H1 (cell line): Measurements from ENCODE around the gene NUP50. TPM values are rescaled to one million over a fixed set of nuclear protein-coding genes. Genes with fewer than 3 reads are reported as not detected.

Source experiments
- CTCF ChIA-PET: fragments of 300-600 bp; sonication (Branson Sonifier 250); formaldehyde crosslinking; loops from one replicate; lab custom pipeline; 2021; ENCODE audit not compliant: partially characterized antibody; lab: Charles Lee
- POLR2A ChIA-PET: fragments of 300-600 bp; sonication (Branson Sonifier 250); formaldehyde crosslinking; loops from one replicate; lab custom pipeline; 2021; ENCODE audit warnings: inconsistent platforms; ENCODE audit not compliant: partially characterized antibody; lab: Charles Lee
- DNase-seq, 2 experiments: peaks; one replicate each; pipeline versions ENCODE4 v3.0.0 to v3.0.0-alpha.2; 2010 to 2022; ENCODE audit warnings: low spot score in 2 of 2, low read depth in 1 of 2, mixed read lengths in 1 of 2
- FAIRE-seq: peaks from 2 replicates; lab custom pipeline; 2011; peaks lifted over from hg19 to GRCh38; lab: Jason Lieb, UNC
- H2AFZ ChIP-seq: 2 replicates; pipeline ENCODE4 v1.8.1; 2012; ENCODE audit warnings: low read length, inconsistent platforms
- H2AK5ac ChIP-seq: 2 replicates; pipeline ENCODE4 v1.6.1; 2013; ENCODE audit warnings: low read depth, low read length
- H2BK120ac ChIP-seq: replicated peaks from 2 replicates; pipeline ENCODE3; 2013; ENCODE audit warnings: low read depth, low read length, inconsistent platforms
- H2BK12ac ChIP-seq: 2 replicates; pipeline ENCODE4 v1.6.1; 2013; ENCODE audit warnings: low read depth, low read length
- H2BK15ac ChIP-seq: 2 replicates; pipeline ENCODE4 v1.6.1; 2013; ENCODE audit warnings: low read length
- H2BK20ac ChIP-seq: 2 replicates; pipeline ENCODE4 v1.6.1; 2013; ENCODE audit warnings: low read length
- H2BK5ac ChIP-seq: 2 replicates; pipeline ENCODE4 v1.6.1; 2013; ENCODE audit warnings: low read depth, low read length
- H3K14ac ChIP-seq: 2 replicates; pipeline ENCODE4 v1.6.1; 2013; ENCODE audit warnings: inconsistent platforms; ENCODE audit not compliant: insufficient read length
- H3K18ac ChIP-seq: 2 replicates; pipeline ENCODE4 v1.6.1; 2013; ENCODE audit warnings: low read length; ENCODE audit errors: extremely low read depth
- H3K23ac ChIP-seq: 2 replicates; pipeline ENCODE4 v1.6.1; 2013; ENCODE audit warnings: inconsistent platforms; ENCODE audit not compliant: insufficient read length
- H3K23me2 ChIP-seq: 2 replicates; pipeline ENCODE4 v1.6.1; 2013; ENCODE audit warnings: low read depth, low read length
- H3K27ac ChIP-seq: 2 replicates; pipeline ENCODE4 v1.6.1; 2011; ENCODE audit warnings: low read depth, low read length, inconsistent platforms
- H3K27me3 ChIP-seq, 4 experiments: replicated peaks in 1 of 4; 1 replicate in 1 of 4; 2 replicates in 3 of 4; pipeline versions ENCODE4 v1.6.1 to v1.8.1; 2011 to 2013; ENCODE audit warnings: low read length in 3 of 4, mild to moderate bottlenecking in 3 of 4, inconsistent platforms in 2 of 4, mixed read lengths in 2 of 4, moderate library complexity in 1 of 4; ENCODE audit not compliant: control insufficient read depth in 3 of 4, insufficient read depth in 3 of 4; ENCODE audit errors: extremely low read depth in 1 of 4
- H3K36me3 ChIP-seq, 4 experiments: 2 replicates each; pipeline versions ENCODE4 v1.6.1 to v1.8.1; 2011 to 2013; ENCODE audit warnings: mild to moderate bottlenecking in 4 of 4, low read length in 3 of 4, moderate library complexity in 2 of 4, control low read depth in 1 of 4, inconsistent platforms in 1 of 4; ENCODE audit not compliant: insufficient read depth in 4 of 4, control insufficient read depth in 2 of 4
- H3K4ac ChIP-seq: replicated peaks from 2 replicates; pipeline ENCODE3; 2013; ENCODE audit warnings: low read length, low read depth, mixed read lengths, inconsistent platforms; ENCODE audit not compliant: insufficient read length
- H3K4me1 ChIP-seq, 4 experiments: replicated peaks in 1 of 4; 1 replicate in 1 of 4; 2 replicates in 3 of 4; pipeline versions ENCODE4 v1.6.1 to v1.8.1; 2011 to 2013; ENCODE audit warnings: low read length in 3 of 4, inconsistent platforms in 2 of 4, mixed read lengths in 1 of 4; ENCODE audit not compliant: insufficient read depth in 4 of 4, control insufficient read depth in 3 of 4
- H3K4me2 ChIP-seq, 2 experiments: 2 replicates each; pipeline versions ENCODE4 v1.6.1 to v1.8.1; 2011 to 2013; ENCODE audit warnings: low read depth in 2 of 2, low read length in 2 of 2, control low read depth in 1 of 2, inconsistent platforms in 1 of 2, mild to moderate bottlenecking in 1 of 2; ENCODE audit not compliant: insufficient read depth in 1 of 2
- H3K4me3 ChIP-seq, 4 experiments: fragments of 200-600, 300-600 bp in 1 of 4; sonication (generic), shearing (Covaris generic), sonication (Bioruptor Twin) in 1 of 4; 2 replicates each; pipeline versions ENCODE4 v1.5.1 to v1.8.1; 2011 to 2016; ENCODE audit warnings: low read length in 4 of 4, low read depth in 3 of 4, control low read depth in 2 of 4, inconsistent platforms in 2 of 4, mild to moderate bottlenecking in 2 of 4, mixed read lengths in 1 of 4, moderate library complexity in 1 of 4; ENCODE audit not compliant: insufficient read depth in 2 of 4; ENCODE audit errors: extremely low read depth in 1 of 4
- H3K56ac ChIP-seq: replicated peaks from 2 replicates; pipeline ENCODE3; 2013; ENCODE audit warnings: low read depth, mild to moderate bottlenecking, mixed read lengths, low read length, inconsistent platforms; ENCODE audit not compliant: insufficient read length
- H3K79me1 ChIP-seq: 2 replicates; pipeline ENCODE4 v1.6.1; 2013; ENCODE audit warnings: low read depth, low read length, control low read depth
- H3K79me2 ChIP-seq, 2 experiments: 2 replicates each; pipeline versions ENCODE4 v1.6.1 to v1.8.1; 2012 to 2013; ENCODE audit warnings: low read length in 2 of 2, mild to moderate bottlenecking in 2 of 2, inconsistent platforms in 1 of 2; ENCODE audit not compliant: insufficient read depth in 2 of 2, control insufficient read depth in 1 of 2
- H3K9ac ChIP-seq, 4 experiments: replicated peaks in 1 of 4; 1 replicate in 1 of 4; 2 replicates in 3 of 4; pipeline versions ENCODE4 v1.6.1 to v1.8.1; 2011 to 2013; ENCODE audit warnings: low read depth in 3 of 4, low read length in 3 of 4, control low read depth in 2 of 4, mild to moderate bottlenecking in 2 of 4, moderate library complexity in 2 of 4, inconsistent platforms in 1 of 4; ENCODE audit errors: extremely low read depth in 1 of 4
- H3K9me3 ChIP-seq, 2 experiments: 2 replicates each; pipeline versions ENCODE4 v1.6.1 to v1.8.1; 2012 to 2013; ENCODE audit warnings: mild to moderate bottlenecking in 2 of 2, moderate library complexity in 2 of 2, control low read depth in 1 of 2, inconsistent platforms in 1 of 2, low read depth in 1 of 2, low read length in 1 of 2, mixed read lengths in 1 of 2; ENCODE audit not compliant: insufficient read depth in 2 of 2
- H4K20me1 ChIP-seq, 2 experiments: replicated peaks in 1 of 2; 2 replicates each; pipeline versions ENCODE3 to v1.8.1; 2011 to 2013; ENCODE audit warnings: inconsistent platforms in 2 of 2, low read length in 2 of 2, mild to moderate bottlenecking in 1 of 2; ENCODE audit not compliant: insufficient read depth in 2 of 2, control insufficient read depth in 1 of 2
- H4K5ac ChIP-seq: 2 replicates; pipeline ENCODE4 v1.6.1; 2013; ENCODE audit warnings: low read length, low read depth, mixed read lengths, inconsistent platforms; ENCODE audit not compliant: insufficient read length
- H4K8ac ChIP-seq: 2 replicates; pipeline ENCODE4 v1.8.0; 2013; ENCODE audit warnings: mild to moderate bottlenecking, moderate library complexity, low read length, inconsistent platforms; ENCODE audit not compliant: insufficient read depth; ENCODE audit errors: extremely low read depth
- H4K91ac ChIP-seq: replicated peaks from 2 replicates; pipeline ENCODE3; 2013; ENCODE audit warnings: low read length, mixed read lengths, inconsistent platforms; ENCODE audit not compliant: insufficient read length
- CREB1 ChIP-seq: IDR thresholded peaks from 2 replicates; pipeline ENCODE4 v1.6.1; 2012; ENCODE audit warnings: inconsistent platforms
- HDAC6 ChIP-seq: IDR thresholded peaks from one replicate; pipeline ENCODE4 v1.7.1; 2012; ENCODE audit warnings: low read depth, mild to moderate bottlenecking, inconsistent platforms, low read length, moderate library complexity
- PHF8 ChIP-seq: fragments of 200-600 bp; sonication (generic); conservative IDR thresholded peaks from 2 replicates; pipeline ENCODE4 v1.7.1; 2012; ENCODE audit warnings: low read depth, mild to moderate bottlenecking, inconsistent platforms, low read length, moderate library complexity
- POU5F1 ChIP-seq: IDR thresholded peaks from 2 replicates; pipeline ENCODE4 v1.6.1; 2011; ENCODE audit warnings: low read depth, mild to moderate bottlenecking, low read length, moderate library complexity
- SAP30 ChIP-seq: fragments of 300-600 bp; sonication (generic); IDR thresholded peaks from 2 replicates; pipeline ENCODE4 v1.7.1; 2012; ENCODE audit warnings: low read length, moderate library complexity, mild to moderate bottlenecking, inconsistent platforms; ENCODE audit not compliant: insufficient read depth, insufficient replicate concordance
- USF2 ChIP-seq: IDR thresholded peaks from 2 replicates; pipeline ENCODE4 v1.6.1; 2011; ENCODE audit warnings: low read length, improper control_type of control experiment
- WGBS, 2 experiments: shearing (Covaris generic) in 1 of 2; methylation state at CpG; one replicate each; pipeline versions ENCODE4 v1.1.6 to v1.1.7; 2013 to 2015; ENCODE audit warnings: low lambda C conversion rate in 2 of 2, mixed read lengths in 2 of 2, inconsistent platforms in 1 of 2, low coverage in 1 of 2, missing lambda C conversion rate in 1 of 2; ENCODE audit not compliant: insufficient replicate concordance in 2 of 2, insufficient coverage in 1 of 2, insufficient read length in 1 of 2; ENCODE audit errors: extremely low coverage in 1 of 2, missing lambda C conversion rate in 1 of 2; 5-methylcytosine and 5-hydroxymethylcytosine counted together
- polyA plus RNA-seq, 7 experiments: library from polyadenylated mRNA; depleted of rRNA in 3 of 7; stranded (reverse) in 5 of 7; unstranded in 2 of 7; fragments of >200 nt in 5 of 7; fragments of 200-250 nt in 2 of 7; gene quantifications; 1 replicate in 5 of 7; 2 replicates in 1 of 7; 4 replicates in 1 of 7; pipeline versions ENCODE4 v1.2.1 to v1.2.3, GENCODE V29; 2011 to 2013; ENCODE audit warnings: missing spikeins in 2 of 7, mixed read lengths in 2 of 7
- total RNA-seq: library from RNA; stranded (reverse); fragmentation: NEBNext Ultra II Directional; extraction: Animal tissue kit (Norgen Biotek cat#: 25700); gene quantifications from 2 replicates; pipeline ENCODE4 v1.2.1, GENCODE V29; 2021

Gene NUP50
- total and polyA plus RNA-seq, 2 of the 8 experiments (the other 6 are each of a cell fraction or from before 2014, with no cell fraction given) = 20.0 to 112 TPM

- no peak overlapping the region for H2BK15ac ChIP-seq
- no peak overlapping the region for H3K23ac ChIP-seq
- H2BK5ac ChIP-seq = no peak overlapping the region; the same call in 1 of the 2 replicates
- no peak overlapping the region for H4K91ac ChIP-seq
- H3K4me3 ChIP-seq = no peak overlapping the region
- peaks cover 0 to 3% (median 0%) of the 10 kb centered on the region in 4 experiments; a peak in 2 of 8 replicates for H3K36me3 ChIP-seq
- FAIRE-seq (no peak), DNase-seq (no peak)
- H2AFZ ChIP-seq = no peak overlapping the region
- 0 out of 4 replicates have a peak, but pooled peaks cover 0 to 3% of the 10 kb centered on the region in 2 experiments for H3K79me2 ChIP-seq
- no peaks in the 10 kb centered on the region for H3K9me3 ChIP-seq
- no peak overlapping the region for H4K8ac ChIP-seq
- peaks cover 7 to 13% of the 10 kb centered on the region in 2 experiments for H4K20me1 ChIP-seq
- H3K56ac ChIP-seq = no peak overlapping the region
- H3K27ac ChIP-seq = no peak overlapping the region
- H3K27me3 ChIP-seq = no peaks in the 10 kb centered on the region
- ChIA-PET POLR2A (interaction anchor here (0.9 to 1.1 kb wide), 2 partner anchors 9 to 13 kb away, joined by 3 to 4 read pairs; no protein-coding TSS in a partner anchor), CTCF (interaction anchor here (0.6 to 1.6 kb wide), 4 partner anchors 10 to 428 kb away, joined by 3 to 6 read pairs (median 3); no protein-coding TSS in a partner anchor)
- H3K18ac ChIP-seq = no peak overlapping the region
- H2BK20ac ChIP-seq = no peak overlapping the region
- no peaks in the 10 kb centered on the region for H3K23me2 ChIP-seq
- WGBS, 2 experiments = 88% methylated on average over 19 of the region's 20 CpGs; no CpG with 5 or more reads in 1 of the 2 experiments
- no peak overlapping the region for H3K9ac ChIP-seq
- H3K4me1 ChIP-seq = peaks cover 0 to 11% (median under 1%) of the 10 kb centered on the region in 4 experiments; a peak in 2 of 7 replicates
- TF ChIP-seq USF2 (no peak), SAP30 (no peak), PHF8 (no peak), POU5F1 (no peak), CREB1 (no peak), HDAC6 (no peak)
- peaks cover 3% of the 10 kb centered on the region for H3K79me1 ChIP-seq
- no peak overlapping the region for H2BK12ac ChIP-seq
- no peak overlapping the region for H2BK120ac ChIP-seq
- no peak overlapping the region for H3K4ac ChIP-seq
- H2AK5ac ChIP-seq = no peak overlapping the region
- H3K4me2 ChIP-seq = no peak overlapping the region
- H4K5ac ChIP-seq = no peak overlapping the region
- H3K14ac ChIP-seq = no peak overlapping the region
Measured at GRCh38 chr22:45205276-45205925, 41.7 kb downstream of the NUP50 start.
